HG03558 (cell line): ENCODE data around the gene U2AF2.

Source experiments
- ATAC-seq: cut with Tn5 transposase; IDR thresholded peaks from one replicate; pipeline ENCODE4 v1.9.1; 2021; ENCODE audit warnings: moderate number of reproducible peaks; ENCODE audit not compliant: unreplicated experiment; ENCODE audit errors: extremely low read depth

The U2AF2 gene

GRCh38 chr19:55654323-55654867, 440 bp upstream of the U2AF2 start:
- ATAC-seq, result peak; percentile 42

GRCh38 chr19:55655648-55656040, 809 bp downstream of the U2AF2 start:
- ATAC-seq, result no peak

GRCh38 chr19:55656552-55656951, 1.7 kb downstream of the U2AF2 start:
- ATAC-seq, result no peak

DNA sequence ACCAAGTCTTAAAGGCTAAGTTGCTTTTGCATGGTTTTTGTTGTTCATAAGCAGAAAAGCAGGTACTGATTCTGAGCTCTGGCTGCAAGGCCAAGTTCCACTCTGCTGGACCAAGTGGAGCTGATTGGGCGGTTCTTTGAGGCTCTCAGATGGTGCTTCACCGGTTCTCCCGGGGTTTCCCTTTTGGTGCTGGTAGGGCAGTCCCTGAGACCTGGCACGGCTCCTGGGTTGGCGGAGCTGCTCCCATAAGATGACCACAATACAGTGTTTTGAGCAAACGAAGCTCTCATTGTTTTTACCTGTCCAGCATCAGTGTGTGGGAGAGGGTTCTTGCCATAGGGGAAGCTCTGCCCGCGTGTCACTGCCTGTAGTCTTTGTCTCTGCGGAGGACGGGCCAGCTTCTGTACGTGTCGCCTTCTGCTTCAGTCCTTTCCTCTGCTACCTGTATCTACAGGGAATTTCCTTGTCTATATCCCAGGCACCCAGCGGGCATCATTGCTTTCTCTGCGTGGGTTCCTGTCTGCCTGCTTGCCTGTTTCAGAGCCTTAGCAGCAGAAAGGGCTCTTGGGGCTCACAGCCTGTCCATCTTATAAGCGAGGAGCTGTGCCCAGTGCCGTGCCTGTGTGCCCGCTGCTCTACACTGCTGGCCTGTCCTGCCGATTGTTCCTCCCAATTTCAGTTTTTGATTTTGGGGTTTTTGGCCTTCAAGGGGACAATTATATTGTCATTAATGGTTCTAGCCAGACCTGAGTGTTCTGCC, 2.3 kb downstream of the U2AF2 start:
- no peak for ATAC-seq

GRCh38 chr19:55658846-55659459, 4.1 kb downstream of the U2AF2 start:
- ATAC-seq, result no peak

DNA sequence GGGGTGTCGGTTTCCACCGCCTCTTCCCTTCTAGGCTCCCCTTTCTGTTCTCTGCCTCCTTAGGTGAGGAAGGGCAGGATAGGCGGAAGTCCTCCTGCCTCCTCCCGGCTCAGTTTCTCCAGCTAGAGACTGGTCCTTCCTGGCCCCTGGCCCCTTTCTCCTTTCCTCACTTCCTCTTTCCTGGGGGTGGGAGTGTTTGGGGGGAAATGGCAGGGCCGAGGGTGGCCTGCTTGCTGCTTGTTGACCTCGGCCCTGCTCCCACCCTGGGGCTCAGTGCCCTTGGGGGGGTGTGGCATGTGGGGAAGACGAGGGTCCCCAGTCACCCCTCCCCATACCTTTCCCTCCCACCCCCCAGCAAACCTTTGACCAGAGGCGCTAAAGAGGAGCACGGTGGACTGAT, 5.0 kb downstream of the U2AF2 start:
- no peak for ATAC-seq

DNA sequence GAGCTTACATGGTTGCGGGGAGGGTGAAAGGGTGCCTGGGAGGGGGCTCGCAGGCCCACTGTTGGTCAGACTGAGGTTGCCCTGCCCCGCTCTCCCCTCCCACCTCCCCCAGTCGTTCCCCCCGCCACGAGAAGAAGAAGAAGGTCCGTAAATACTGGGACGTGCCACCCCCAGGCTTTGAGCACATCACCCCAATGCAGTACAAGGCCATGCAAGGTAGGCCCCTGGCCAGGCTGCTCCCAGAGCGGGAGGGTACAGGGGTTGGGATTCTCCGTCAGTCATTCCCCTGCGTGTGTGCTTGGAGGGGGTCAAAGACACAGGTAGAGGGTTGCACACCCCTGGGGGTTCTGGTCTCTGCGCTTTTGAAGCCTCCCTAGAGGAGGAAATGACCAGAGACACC, 5.6 kb downstream of the U2AF2 start:
- no peak for ATAC-seq

GRCh38 chr19:55660991-55661390, 6.2 kb downstream of the U2AF2 start:
- ATAC-seq, result no peak

- no peak for ATAC-seq
Measured at GRCh38 chr19:55661826-55662225, 7.0 kb downstream of the U2AF2 start.

GRCh38 chr19:55663846-55664536, 9.2 kb downstream of the U2AF2 start:
- ATAC-seq, result no peak

GRCh38 chr19:55666343-55667005, 11.6 kb downstream of the U2AF2 start:
- ATAC-seq, result no peak

GRCh38 chr19:55667006-55667381, 12.2 kb downstream of the U2AF2 start:
- no peak for ATAC-seq

- ATAC-seq, result no peak
Measured at GRCh38 chr19:55667511-55667910, 12.7 kb downstream of the U2AF2 start.

GRCh38 chr19:55667958-55668357, 13.1 kb downstream of the U2AF2 start:
- no peak for ATAC-seq

- ATAC-seq, result no peak
Measured at GRCh38 chr19:55668603-55669348, 13.9 kb downstream of the U2AF2 start.

GRCh38 chr19:55669418-55670279, 14.8 kb downstream of the U2AF2 start:
- no peak for ATAC-seq

DNA sequence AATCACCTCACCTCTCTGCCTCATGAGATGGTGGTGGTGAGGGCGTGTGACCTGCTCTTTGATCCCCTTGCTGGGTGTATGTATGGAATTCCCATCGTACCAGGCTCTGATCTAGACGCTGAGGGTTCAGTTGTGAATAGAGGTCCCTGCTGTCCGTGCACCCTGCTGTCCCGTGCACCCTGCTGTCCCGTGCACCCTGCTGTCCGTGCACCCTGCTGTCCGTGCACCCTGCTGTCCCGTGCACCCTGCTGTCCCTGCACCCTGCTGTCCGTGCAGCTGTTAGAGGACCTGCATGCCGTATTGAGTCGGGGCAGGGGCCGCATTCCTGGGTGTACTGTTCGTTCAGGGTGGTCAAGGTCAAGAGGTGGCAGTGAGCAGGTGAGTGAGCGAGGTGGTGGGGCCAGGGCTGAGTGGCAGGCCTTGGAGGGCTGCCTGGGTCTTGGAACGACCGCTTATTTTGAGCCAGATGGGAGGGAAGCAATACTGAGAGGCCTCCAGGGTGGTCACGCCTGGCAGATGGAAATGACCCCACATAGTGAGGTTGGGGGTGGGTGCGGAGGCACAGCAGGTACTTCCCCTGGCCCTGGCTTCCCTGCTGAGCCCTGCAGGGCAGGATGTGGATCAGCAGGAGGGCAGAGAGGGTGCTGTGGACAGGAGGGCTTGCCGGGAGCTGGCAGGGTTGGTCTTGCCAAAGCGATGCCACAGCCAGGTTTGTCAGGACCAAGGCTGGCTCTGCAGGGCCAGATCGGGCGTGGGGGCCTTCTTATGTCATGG, 15.6 kb downstream of the U2AF2 start:
- ATAC-seq, result no peak

GRCh38 chr19:55671054-55671378, 16.2 kb downstream of the U2AF2 start:
- ATAC-seq, result no peak

GRCh38 chr19:55672418-55672817, 17.6 kb downstream of the U2AF2 start:
- ATAC-seq, result no peak
